ENCODE measurements around the gene PLAAT2.
"Not testable (repeated sequence)": the region's sequence is repeated elsewhere in the genome, so short reads cannot be mapped to it uniquely, and the experiment has no call there.

DNA sequence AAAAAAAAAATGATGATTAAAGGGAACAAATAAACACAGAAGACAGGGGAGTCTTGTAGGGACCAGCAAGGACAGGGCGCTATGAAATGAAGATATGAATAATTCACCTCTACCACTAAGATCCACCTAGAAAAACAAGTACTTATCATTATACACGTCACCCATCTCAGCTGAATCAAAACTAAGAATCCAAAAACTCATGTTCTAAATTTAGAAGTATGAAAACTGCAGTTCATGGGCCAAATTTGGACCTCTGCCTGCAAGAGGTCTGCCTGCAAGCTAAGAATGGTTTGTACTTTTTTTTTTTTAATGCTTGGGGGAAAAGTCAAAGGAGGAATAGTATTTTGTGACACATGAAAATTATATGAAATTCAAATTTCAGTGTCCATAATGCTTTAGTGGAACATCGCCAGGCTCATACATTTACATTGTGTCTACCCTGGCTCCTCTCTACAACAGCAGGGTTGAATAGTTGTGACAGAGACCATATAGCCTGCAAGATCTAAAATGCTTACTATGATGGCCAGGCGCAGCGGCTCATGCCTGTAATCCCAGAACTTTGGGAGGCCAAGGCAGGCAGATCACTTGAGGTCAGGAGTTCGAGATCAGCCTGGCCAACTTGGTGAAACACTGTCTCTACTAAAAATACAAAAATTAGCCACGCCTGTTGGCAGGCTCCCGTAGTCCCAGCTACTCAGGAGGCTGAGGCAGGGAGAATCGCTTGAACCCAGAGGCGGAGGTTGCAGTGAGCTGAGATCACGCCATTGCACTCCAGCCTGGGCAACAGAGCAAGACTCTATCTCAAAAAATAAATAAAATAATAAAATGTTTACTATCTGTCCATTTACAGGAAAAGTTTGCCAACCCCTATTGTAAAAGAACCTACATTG is 39.4 kb upstream of the PLAAT2 start:
- TF ChIP-seq, protein P1, sequence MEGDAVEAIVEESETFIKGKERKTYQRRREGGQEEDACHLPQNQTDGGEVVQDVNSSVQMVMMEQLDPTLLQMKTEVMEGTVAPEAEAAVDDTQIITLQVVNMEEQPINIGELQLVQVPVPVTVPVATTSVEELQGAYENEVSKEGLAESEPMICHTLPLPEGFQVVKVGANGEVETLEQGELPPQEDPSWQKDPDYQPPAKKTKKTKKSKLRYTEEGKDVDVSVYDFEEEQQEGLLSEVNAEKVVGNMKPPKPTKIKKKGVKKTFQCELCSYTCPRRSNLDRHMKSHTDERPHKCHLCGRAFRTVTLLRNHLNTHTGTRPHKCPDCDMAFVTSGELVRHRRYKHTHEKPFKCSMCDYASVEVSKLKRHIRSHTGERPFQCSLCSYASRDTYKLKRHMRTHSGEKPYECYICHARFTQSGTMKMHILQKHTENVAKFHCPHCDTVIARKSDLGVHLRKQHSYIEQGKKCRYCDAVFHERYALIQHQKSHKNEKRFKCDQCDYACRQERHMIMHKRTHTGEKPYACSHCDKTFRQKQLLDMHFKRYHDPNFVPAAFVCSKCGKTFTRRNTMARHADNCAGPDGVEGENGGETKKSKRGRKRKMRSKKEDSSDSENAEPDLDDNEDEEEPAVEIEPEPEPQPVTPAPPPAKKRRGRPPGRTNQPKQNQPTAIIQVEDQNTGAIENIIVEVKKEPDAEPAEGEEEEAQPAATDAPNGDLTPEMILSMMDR (IDR thresholded peaks at IDR 0.05): not testable (repeated sequence)
- not testable (repeated sequence) for TF ChIP-seq POLR2AphosphoS5, POLR2A, EP300 (IDR thresholded peaks at IDR 0.05)

All from stomach (tissue), 4 donors.